ENCODE measurements around the gene SMYD3. TPM values are rescaled to one million over a fixed set of nuclear protein-coding genes. Genes with fewer than 3 reads are reported as not detected.

Gene SMYD3
- total and polyA plus RNA-seq, 2 of the 13 experiments (the other 11 are each of a cell fraction or from before 2014, with no cell fraction given): 27.7 to 35.8 TPM

DNA sequence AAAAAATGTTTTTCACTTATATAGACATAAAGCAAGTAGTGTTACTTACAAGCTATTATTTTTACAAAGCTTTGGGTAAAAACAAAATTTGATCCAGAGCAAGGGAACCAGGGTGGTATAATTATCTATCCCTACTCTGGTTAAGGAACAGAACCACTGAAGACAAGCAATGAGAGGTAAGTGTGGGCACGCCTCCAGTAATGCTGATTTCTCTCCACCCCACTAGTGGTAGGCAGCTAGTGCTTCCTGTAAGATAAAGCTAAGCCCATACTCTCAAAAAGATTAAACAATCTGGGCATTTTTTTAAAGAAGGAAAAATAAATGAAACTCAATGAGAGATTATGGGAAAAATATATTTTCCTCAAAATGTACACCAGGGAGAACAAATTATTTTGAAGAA lies 36.9 kb upstream of the SMYD3 start:
- in situ Hi-C loops (cut with HindIII; ENCODE audit: extremely low pct_ligation_motif_present, low pct_unique_long_range_greater_than_20kb): no loop called here
- TF ChIP-seq, protein P1, sequence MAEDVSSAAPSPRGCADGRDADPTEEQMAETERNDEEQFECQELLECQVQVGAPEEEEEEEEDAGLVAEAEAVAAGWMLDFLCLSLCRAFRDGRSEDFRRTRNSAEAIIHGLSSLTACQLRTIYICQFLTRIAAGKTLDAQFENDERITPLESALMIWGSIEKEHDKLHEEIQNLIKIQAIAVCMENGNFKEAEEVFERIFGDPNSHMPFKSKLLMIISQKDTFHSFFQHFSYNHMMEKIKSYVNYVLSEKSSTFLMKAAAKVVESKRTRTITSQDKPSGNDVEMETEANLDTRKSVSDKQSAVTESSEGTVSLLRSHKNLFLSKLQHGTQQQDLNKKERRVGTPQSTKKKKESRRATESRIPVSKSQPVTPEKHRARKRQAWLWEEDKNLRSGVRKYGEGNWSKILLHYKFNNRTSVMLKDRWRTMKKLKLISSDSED (CRISPR knock-in tag; IDR thresholded peaks at IDR 0.05): no peak
- TF ChIP-seq BHLHE40 (IDR thresholded peaks at IDR 0.05; ENCODE audit: low read length) (no peak), ZNF414 (CRISPR knock-in tag; IDR thresholded peaks at IDR 0.05) (no peak), CERS6 (CRISPR knock-in tag; IDR thresholded peaks at IDR 0.05) (no peak), KDM5B (CRISPR knock-in tag; IDR thresholded peaks at IDR 0.05; ENCODE audit: borderline replicate concordance) (no peak), NFE2 (CRISPR knock-in tag; IDR thresholded peaks at IDR 0.05) (no peak), ZNF556 (CRISPR knock-in tag; IDR thresholded peaks at IDR 0.05; ENCODE audit: borderline replicate concordance) (no peak), RFX5 (IDR thresholded peaks at IDR 0.05; ENCODE audit: low read depth, low read length) (no peak), ZNF713 (CRISPR knock-in tag; IDR thresholded peaks at IDR 0.05) (no peak), ZSCAN9 (CRISPR knock-in tag; IDR thresholded peaks at IDR 0.05; ENCODE audit: borderline replicate concordance) (no peak), CREB1 (IDR thresholded peaks at IDR 0.05) (no peak), CREB1 (CRISPR knock-in tag; IDR thresholded peaks at IDR 0.05) (no peak), IKZF4 (CRISPR knock-in tag; IDR thresholded peaks at IDR 0.05; ENCODE audit: borderline replicate concordance, low read depth, not compliant biosample characterization) (no peak)
- TF ChIP-seq, protein P2, sequence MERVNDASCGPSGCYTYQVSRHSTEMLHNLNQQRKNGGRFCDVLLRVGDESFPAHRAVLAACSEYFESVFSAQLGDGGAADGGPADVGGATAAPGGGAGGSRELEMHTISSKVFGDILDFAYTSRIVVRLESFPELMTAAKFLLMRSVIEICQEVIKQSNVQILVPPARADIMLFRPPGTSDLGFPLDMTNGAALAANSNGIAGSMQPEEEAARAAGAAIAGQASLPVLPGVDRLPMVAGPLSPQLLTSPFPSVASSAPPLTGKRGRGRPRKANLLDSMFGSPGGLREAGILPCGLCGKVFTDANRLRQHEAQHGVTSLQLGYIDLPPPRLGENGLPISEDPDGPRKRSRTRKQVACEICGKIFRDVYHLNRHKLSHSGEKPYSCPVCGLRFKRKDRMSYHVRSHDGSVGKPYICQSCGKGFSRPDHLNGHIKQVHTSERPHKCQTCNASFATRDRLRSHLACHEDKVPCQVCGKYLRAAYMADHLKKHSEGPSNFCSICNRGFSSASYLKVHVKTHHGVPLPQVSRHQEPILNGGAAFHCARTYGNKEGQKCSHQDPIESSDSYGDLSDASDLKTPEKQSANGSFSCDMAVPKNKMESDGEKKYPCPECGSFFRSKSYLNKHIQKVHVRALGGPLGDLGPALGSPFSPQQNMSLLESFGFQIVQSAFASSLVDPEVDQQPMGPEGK (CRISPR knock-in tag; IDR thresholded peaks at IDR 0.05): no peak

More for the DNA sequence above, 36.9 kb upstream of the SMYD3 start:
- Histone ChIP-seq H3K27ac (ENCODE audit: extremely low read length, insufficient read depth, low read length) (no peak overlapping the region), H3K4me1 (ENCODE audit: insufficient read depth, low read length) (no peaks in the 10 kb centered on the region), H3K4me3 (replicated peaks in 1 of 3; ENCODE audit: insufficient read depth in 1 of 3, low read depth in 2 of 3, low read length in 3 of 3) (no peak overlapping the region), H3K36me3 (replicated peaks in 1 of 2; ENCODE audit: control insufficient read depth in 1 of 2, insufficient read depth in 2 of 2, low read length in 2 of 2) (peaks cover 16 to 49% of the 10 kb centered on the region in 2 experiments), H3K27me3 (ENCODE audit: control insufficient read depth in 1 of 2, insufficient read depth in 2 of 2, low read length in 2 of 2) (no peaks in the 10 kb centered on the region), H2AFZ (ENCODE audit: low read length) (no peak overlapping the region), H3K9ac (ENCODE audit: insufficient read depth, low read depth, low read length) (no peak overlapping the region), H4K20me1 (ENCODE audit: insufficient read depth, low read length) (no peaks in the 10 kb centered on the region), H3K79me2 (ENCODE audit: insufficient read depth, low read length) (no peaks in the 10 kb centered on the region), H3K9me3 (ENCODE audit: low read length) (no peaks in the 10 kb centered on the region), H3K4me2 (ENCODE audit: low read depth, low read length) (no peak overlapping the region)
- intact Hi-C loops (cut with micrococcal nuclease; ENCODE audit: unreplicated experiment): no loop called here
- 100% methylated on average over 1 of the region's 1 CpG for WGBS (ENCODE audit: low lambda C conversion rate)
- DNase-seq (ENCODE audit: low spot score): no peak
- CTCF ChIA-PET (ENCODE audit: low intra/inter-chr PET ratio, low total read pairs): no interaction called here
- ATAC-seq: no peak
- FAIRE-seq: no peak
- POLR2A ChIA-PET: no interaction called here
- no TSS peak for BruUV-seq (replicated peaks)
